SKM-1 treated with dmso at 0.1 percent for 144 hours (cell line): Measurements from ENCODE around the gene OMP.
A peak's percentile ranks its signal among the peaks of the same experiment; 100 is the strongest.

ENCODE experiments used
- DNase-seq: peaks from one replicate; lab custom pipeline; 2025; ENCODE audit not compliant: unreplicated experiment; lab: John Stamatoyannopoulos, UW

The OMP gene

GRCh38 chr11:77101043-77101537 lies 1.6 kb upstream of the OMP start:
- DNase-seq, result peak; percentile 63

DNA sequence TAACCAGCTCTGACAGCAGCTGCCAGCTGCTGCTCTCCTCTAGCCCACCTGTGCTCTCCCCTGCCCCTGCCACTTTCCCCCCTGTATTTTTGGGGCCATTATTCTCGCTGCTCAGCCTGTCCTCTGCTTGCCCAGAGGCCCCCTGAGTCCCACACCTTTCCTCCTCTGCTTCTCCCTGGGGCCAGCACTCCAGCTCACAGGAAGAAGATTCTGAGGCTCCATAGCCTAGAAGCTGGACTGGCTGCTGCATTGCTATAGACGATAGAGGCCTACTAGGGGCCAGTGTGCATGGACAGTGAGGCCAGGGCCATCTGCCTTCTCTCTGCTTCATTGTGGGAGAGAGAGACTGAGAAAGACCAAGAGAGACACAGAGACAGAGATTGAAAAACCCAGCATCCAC lies 679 bp downstream of the OMP start:
- no peak for DNase-seq

DNA sequence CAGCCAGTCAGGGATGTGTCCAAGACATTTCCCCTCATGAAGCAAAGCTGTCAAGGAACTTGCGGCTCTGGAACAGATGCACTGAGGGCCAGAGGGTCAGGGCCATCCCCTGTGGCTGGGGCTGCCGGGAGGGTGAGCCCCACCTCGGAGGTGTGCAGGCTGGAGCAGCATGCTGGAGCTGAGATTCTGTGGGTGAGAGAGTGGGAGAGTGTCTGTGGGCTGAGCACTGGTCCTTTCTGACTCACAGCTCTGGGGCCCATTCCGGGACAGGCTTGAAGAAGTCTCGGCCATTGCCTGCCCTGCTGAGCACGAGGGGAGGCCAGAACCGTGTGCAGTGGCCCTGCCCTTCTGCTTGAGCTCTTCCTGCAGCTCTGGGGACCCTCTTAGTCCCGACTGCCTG lies 2.1 kb downstream of the OMP start:
- no peak for DNase-seq

DNA sequence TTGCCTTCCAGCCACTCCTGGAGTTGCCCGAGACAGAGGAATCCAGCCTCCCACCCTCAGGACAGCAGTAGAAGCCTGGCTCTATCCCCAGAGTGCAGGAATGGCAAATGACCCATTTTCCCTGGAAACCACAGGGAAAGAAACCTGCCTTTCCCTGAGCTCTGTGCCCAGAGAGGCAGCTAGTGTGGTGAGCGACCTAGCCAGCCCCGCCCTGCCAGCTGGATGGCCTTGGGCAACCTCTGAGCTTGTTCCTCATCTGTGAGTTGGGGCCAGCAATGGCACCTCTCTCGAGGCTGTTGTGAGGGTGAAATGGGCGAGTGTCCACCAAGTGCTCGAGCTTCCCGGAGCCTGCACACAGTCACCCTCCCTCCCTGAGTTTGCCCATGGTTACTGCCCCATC lies 3.7 kb downstream of the OMP start:
- DNase-seq, result peak; percentile 18

DNA sequence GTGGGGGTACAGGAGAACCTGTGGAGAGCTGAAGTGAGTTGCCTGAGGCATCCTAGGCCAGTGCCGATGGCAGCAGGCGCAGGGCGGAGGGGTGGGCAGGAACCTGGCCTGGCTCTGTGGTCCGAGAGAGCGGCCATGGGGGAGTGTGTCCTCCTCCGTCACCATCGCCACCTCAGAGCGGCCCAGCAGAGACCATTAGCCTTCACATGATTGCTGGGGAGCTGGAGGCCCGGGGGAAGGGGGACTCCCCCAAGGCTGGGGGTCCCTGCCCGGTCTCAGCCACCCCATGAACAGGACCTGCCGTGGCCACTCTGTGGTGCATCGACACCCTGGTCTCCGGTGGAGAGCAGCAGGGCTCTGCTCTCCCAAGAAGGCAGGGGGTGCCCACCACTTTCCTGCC lies 4.1 kb downstream of the OMP start:
- DNase-seq, result no peak

DNA sequence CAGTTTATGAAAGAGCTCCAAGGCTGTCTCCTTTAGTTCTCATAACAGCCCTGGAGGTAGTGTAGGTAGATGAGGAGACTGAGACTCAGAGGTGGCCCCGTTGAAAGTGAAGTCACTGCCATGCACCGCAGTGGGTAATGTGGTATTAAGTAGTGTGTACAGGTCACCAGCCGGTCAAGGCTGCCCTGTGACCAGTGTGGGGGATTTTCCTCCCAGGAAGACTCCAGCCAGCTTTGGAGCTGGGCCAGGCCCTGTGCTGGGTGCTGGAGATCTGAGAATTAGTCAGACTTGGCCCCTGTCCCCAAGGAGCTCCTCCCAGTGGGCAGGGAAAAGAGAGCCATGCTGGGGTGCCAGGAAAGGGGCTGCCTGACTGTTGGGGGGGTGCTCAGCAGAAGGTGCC lies 5.3 kb downstream of the OMP start:
- no peak for DNase-seq

DNA sequence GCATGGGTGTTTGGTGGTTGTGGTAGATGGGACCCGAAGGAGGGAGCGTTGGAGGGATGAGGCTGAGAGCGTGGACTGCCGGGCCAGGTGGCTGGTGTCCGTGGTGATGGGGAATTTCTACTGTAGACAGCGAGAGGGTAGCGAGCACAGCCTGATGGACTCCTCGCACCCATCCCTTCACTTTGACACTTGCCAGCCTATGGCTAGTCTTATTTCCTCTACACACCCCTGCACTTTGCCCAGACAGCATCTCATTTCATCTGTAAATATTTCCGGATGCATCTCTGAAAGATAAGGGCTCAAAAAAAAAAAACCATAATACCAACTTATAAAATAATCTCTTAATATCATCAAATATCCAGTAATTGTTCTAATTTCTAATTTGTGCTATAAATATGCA lies 5.8 kb downstream of the OMP start:
- DNase-seq, result no peak

- no peak for DNase-seq
Observed at GRCh38 chr11:77109236-77110019, 6.8 kb downstream of the OMP start.

- no peak for DNase-seq
Observed at GRCh38 chr11:77110836-77111235, 8.2 kb downstream of the OMP start.

DNA sequence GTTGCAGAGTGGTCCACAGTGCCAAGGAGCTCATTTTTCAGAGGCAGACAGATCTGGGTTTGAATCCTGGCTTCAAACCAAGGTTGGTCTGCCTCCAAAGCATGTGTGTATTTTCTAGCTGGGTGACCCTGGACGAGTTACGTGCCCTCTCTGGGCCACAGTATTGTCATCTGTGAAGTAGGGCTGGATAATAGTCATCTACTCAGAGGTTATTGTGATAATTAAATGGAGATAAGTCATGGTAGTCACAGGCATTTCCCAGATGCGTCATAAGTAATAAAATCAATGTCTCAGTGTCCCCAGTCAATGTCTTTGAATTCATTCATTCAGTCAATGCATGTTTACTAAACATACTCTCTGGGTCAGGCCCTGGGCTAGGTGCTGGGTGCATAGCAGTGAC lies 8.6 kb downstream of the OMP start:
- DNase-seq, result no peak

DNA sequence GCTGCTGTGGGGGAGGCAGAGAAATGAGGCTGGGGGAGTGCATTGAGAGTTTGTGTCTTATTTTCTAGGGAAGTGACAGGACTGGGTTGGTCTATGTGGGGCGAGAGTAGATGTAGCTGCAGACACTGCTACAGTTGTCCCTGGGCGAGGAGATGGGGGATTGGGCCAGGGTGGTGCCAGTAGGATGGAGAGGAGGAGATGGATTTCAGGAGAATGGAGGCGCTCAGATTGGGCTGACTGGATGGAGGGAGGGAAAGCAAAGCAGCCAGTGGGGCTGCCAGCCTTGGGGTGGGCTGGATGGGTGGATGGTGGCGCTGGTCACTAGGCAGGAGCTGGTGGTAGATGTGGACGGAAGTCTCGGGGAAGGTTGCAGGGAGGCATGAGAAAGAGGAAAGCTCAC lies 9.3 kb downstream of the OMP start:
- DNase-seq, result no peak

GRCh38 chr11:77112641-77113381 lies 10.2 kb downstream of the OMP start:
- no peak for DNase-seq

GRCh38 chr11:77113382-77114088 lies 10.9 kb downstream of the OMP start:
- DNase-seq, result peak; percentile 40

DNA sequence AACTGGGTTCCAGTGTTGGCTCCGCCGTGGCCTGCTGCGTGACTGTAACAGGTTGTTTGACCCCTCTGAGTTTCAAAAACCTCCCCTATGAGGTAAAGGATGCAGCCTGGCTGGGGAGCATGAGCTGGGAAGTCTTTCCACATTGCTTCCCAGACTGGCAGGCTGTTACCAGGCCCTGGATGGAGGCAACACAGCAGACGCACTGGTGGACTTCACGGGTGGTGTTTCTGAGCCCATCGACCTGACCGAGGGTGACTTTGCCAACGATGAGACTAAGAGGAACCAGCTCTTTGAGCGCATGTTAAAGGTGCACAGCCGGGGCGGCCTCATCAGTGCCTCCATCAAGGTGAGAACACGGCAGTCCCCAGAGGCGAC lies 11.4 kb downstream of the OMP start:
- no peak for DNase-seq

- DNase-seq, result peak; percentile 1
Observed at GRCh38 chr11:77115181-77115611, 12.6 kb downstream of the OMP start.

DNA sequence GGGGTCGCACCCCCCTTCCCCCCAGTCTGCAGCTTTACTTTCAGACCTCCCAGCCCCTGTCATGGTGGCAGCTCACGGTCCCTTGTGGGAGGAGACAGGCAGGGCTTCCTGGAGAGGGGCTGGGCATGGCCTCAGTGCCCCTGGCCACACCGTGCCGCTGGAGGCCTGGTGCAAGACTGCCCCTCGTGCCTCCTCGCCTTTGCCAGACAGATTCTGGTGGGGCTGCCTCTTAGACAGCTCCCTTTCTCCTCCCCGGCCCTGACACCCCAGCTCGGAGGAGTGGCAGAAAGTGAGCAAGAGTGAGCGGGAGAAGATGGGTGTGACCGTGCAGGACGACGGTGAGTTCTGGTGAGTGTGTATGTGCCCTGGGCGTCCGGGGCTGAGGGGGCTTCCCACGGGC lies 13.3 kb downstream of the OMP start:
- DNase-seq, result no peak

DNA sequence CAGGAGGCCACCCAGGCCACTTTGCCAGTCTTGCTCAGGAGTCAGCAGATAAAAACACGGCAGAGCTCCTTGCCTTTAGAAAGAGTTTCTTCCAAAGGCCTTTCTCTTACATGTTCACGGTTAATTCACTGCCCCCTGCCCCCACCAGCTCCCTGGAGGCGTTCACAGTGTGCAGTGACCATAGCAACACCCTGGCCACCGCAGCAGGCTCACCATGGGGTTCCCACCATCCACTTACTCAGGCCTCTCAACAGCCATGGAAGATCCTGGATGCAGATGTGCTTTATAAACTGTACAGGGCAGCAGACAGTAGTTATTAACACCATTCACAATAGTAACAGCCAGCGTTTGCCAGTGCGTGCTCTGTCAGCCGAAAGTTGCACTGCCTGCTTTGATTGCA lies 14.9 kb downstream of the OMP start:
- no peak for DNase-seq

- no peak for DNase-seq
Observed at GRCh38 chr11:77118086-77118485, 15.4 kb downstream of the OMP start.

- no peak for DNase-seq
Observed at GRCh38 chr11:77118971-77119370, 16.3 kb downstream of the OMP start.

DNA sequence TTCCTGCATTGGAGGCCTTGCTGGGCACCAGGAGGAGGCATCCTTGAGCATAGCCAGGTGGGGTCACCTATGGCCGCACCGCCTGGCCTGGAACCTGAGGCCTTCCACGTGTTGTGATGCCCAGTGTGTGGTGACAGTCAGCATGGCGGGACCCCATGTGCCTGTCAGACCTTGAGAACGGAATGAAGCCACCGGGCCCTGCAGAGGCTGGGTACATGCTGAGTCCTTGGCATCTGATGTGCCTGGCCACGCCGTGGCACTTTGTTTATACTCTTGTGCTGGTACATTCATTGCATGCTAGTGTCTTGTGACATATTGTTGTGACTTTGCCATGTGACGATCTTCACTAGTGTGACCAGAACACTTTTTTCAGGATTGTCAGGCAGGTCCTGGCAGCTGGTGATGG lies 16.9 kb downstream of the OMP start:
- DNase-seq, result no peak

- no peak for DNase-seq
Observed at GRCh38 chr11:77120571-77120970, 17.9 kb downstream of the OMP start.

GRCh38 chr11:77121096-77121640 lies 18.5 kb downstream of the OMP start:
- DNase-seq, result no peak
